ENCODE data around the gene RHOT2.

- TF ChIP-seq CTCF (conservative IDR thresholded peaks at IDR 0.05): no peak; the same call in 1 of the 2 replicates
- no peak for TF ChIP-seq ZFX (IDR thresholded peaks at IDR 0.05)
Measured at GRCh38 chr16:682493-683395, 14.8 kb downstream of the RHOT2 start.
